Naive B cell (primary cell): ENCODE results near the gene ATP6V0C. TPM values are rescaled to one million over a fixed set of nuclear protein-coding genes. Genes with fewer than 3 reads are reported as not detected.
"Not testable (repeated sequence)": the region's sequence is repeated elsewhere in the genome, so short reads cannot be mapped to it uniquely, and the experiment has no call there.

ENCODE experiments used
- ATAC-seq, 2 donors: fragments of 150-1000 bp; cut with Tn5 transposase; 2 replicates each; pipeline ENCODE4 v1.10.0; 2021; ENCODE audit warnings: low read depth in 2 of 2, mild to moderate bottlenecking in 2 of 2, moderate library complexity in 2 of 2
- DNase-seq: peaks from one replicate; pipeline ENCODE4 v3.0.0; 2022
- H3K27ac Mint-ChIP-seq, 6 donors: one replicate each; pipeline ENCODE4 v1.8.0; 2020 to 2022; ENCODE audit warnings: mild to moderate bottlenecking in 6 of 6, mixed read lengths in 6 of 6, moderate library complexity in 5 of 6, inconsistent platforms in 2 of 6
- H3K27me3 Mint-ChIP-seq, 3 donors: one replicate each; pipeline ENCODE4 v1.8.0; 2021 to 2022; ENCODE audit warnings: mixed read lengths in 3 of 3, mild to moderate bottlenecking in 1 of 3
- H3K36me3 Mint-ChIP-seq, 2 donors: one replicate each; pipeline ENCODE4 v1.8.0; 2020 to 2022; ENCODE audit warnings: mixed read lengths in 2 of 2, inconsistent platforms in 1 of 2, mild to moderate bottlenecking in 1 of 2
- H3K4me1 Mint-ChIP-seq, 3 donors: one replicate each; pipeline ENCODE4 v1.8.0; 2020 to 2022; ENCODE audit warnings: mixed read lengths in 3 of 3, inconsistent platforms in 1 of 3, mild to moderate bottlenecking in 1 of 3, moderate library complexity in 1 of 3
- H3K4me3 Mint-ChIP-seq, 8 donors: one replicate each; pipeline ENCODE4 v1.8.0; 2020 to 2022; ENCODE audit warnings: mild to moderate bottlenecking in 8 of 8, mixed read lengths in 8 of 8, moderate library complexity in 8 of 8, inconsistent platforms in 2 of 8
- H3K9me3 Mint-ChIP-seq, 7 donors: one replicate each; pipeline ENCODE4 v1.8.0; 2020 to 2022; ENCODE audit warnings: mixed read lengths in 7 of 7, mild to moderate bottlenecking in 5 of 7, inconsistent platforms in 2 of 7, moderate library complexity in 1 of 7
- polyA plus RNA-seq, 6 donors: library from polyadenylated mRNA; unstranded; fragments of 300-500 nt; fragmentation: Illumina TruSeq; gene quantifications; one replicate each; pipeline ENCODE4 v1.2.3, GENCODE V29; 2021; ENCODE audit warnings: low read depth in 6 of 6

Gene ATP6V0C
- polyA plus RNA-seq, 6 donors from 2014 or later, result 75.4 to 114 (median 98.1) TPM

DNA sequence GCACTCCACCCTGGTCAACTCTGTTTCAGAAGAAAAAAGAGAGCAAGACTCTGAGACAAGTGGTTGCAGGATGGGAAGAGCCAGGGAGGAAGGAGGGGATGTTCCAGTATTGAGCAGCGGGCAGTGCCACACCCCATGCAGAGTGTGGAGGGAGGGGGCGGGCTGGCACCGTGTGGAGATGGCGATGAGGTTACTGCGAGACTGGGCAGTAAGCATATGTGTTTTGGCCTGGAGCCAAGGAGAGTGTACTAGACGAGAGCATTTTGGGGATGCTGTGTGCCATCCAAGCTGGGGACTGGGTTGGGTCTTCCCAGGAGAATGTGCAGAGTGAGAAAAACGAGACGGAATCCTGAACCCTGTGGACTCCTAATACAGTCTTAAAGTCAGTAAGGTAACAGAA lies 35.5 kb upstream of the ATP6V0C start:
- H3K4me3 Mint-ChIP-seq, result no peak overlapping the region

GRCh38 chr16:2479996-2480395 lies 33.8 kb upstream of the ATP6V0C start:
- H3K36me3 Mint-ChIP-seq, ATAC-seq, H3K27me3 Mint-ChIP-seq, DNase-seq, H3K9me3 Mint-ChIP-seq, H3K27ac Mint-ChIP-seq: not testable (repeated sequence)
- Mint-ChIP-seq H3K4me1 (peaks cover 18 to 25% (median 20%) of the 10 kb centered on the region in 3 donors), H3K4me3 (peak overlapping the region in 1 of 8 donors; percentile 36)

More for the DNA sequence above, 35.5 kb upstream of the ATP6V0C start:
- peaks cover 19 to 23% (median 22%) of the 10 kb centered on the region in 3 donors for H3K4me1 Mint-ChIP-seq
- peak overlapping the region in 1 of 6 donors; percentile 30 for H3K27ac Mint-ChIP-seq
- peaks cover 0 to 2% (median 1%) of the 10 kb centered on the region in 3 donors for H3K27me3 Mint-ChIP-seq
- H3K9me3 Mint-ChIP-seq, result no peaks in the 10 kb centered on the region
- DNase-seq (no peak), ATAC-seq (no peak)
- no peaks in the 10 kb centered on the region for H3K36me3 Mint-ChIP-seq

- H3K4me1 Mint-ChIP-seq, result peaks cover 18 to 22% (median 20%) of the 10 kb centered on the region in 3 donors
- no peak overlapping the region for H3K27ac Mint-ChIP-seq
- H3K9me3 Mint-ChIP-seq, result no peaks in the 10 kb centered on the region
- no peaks in the 10 kb centered on the region for H3K36me3 Mint-ChIP-seq
- no peak for DNase-seq
- no peak overlapping the region for H3K4me3 Mint-ChIP-seq
- ATAC-seq, result no peak
- H3K27me3 Mint-ChIP-seq, result no peaks in the 10 kb centered on the region
Observed at GRCh38 chr16:2480948-2481347, 32.8 kb upstream of the ATP6V0C start.

GRCh38 chr16:2481676-2482075 lies 32.1 kb upstream of the ATP6V0C start:
- Mint-ChIP-seq H3K27ac (no peak overlapping the region), H3K27me3 (no peaks in the 10 kb centered on the region), H3K4me1 (peaks cover 17 to 24% (median 22%) of the 10 kb centered on the region in 3 donors), H3K36me3 (no peaks in the 10 kb centered on the region), H3K4me3 (no peak overlapping the region), H3K9me3 (no peaks in the 10 kb centered on the region)
- ATAC-seq (no peak), DNase-seq (no peak)

DNA sequence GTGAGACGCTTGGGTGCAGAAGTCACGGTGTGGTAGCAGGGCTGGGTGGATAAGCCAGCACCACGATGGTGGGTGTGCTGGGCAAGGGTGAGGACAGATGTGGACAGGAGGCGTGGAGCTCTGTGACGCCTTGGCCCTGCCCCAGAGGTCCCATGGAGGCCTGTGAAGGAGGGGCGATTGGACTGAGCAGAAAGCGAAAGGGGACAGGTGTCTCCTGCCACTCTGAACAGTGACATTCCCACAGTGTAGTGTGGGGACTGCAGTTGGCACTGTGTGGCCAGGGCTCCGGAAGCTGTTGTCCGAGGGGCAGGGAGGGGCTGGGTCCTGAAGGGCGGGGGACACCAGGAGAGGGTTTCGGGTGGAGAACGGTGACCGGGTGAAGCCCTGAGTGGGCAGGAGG lies 31.5 kb upstream of the ATP6V0C start:
- Mint-ChIP-seq H3K4me3 (no peak overlapping the region), H3K36me3 (no peaks in the 10 kb centered on the region), H3K27ac (no peak overlapping the region), H3K9me3 (no peaks in the 10 kb centered on the region), H3K4me1 (peaks cover 20 to 29% (median 27%) of the 10 kb centered on the region in 3 donors), H3K27me3 (no peaks in the 10 kb centered on the region)
- DNase-seq (no peak), ATAC-seq (no peak)

- ATAC-seq (no peak), DNase-seq (no peak)
- H3K27me3 Mint-ChIP-seq, result no peaks in the 10 kb centered on the region
- no peaks in the 10 kb centered on the region for H3K9me3 Mint-ChIP-seq
- H3K4me3 Mint-ChIP-seq, result no peak overlapping the region
- H3K36me3 Mint-ChIP-seq, result no peaks in the 10 kb centered on the region
- peak overlapping the region in 2 of 6 donors; percentile 60 to 93 for H3K27ac Mint-ChIP-seq
- H3K4me1 Mint-ChIP-seq, result peaks cover 24 to 31% (median 25%) of the 10 kb centered on the region in 3 donors
Observed at GRCh38 chr16:2482708-2483534, 30.8 kb upstream of the ATP6V0C start.

GRCh38 chr16:2483939-2484897 lies 29.5 kb upstream of the ATP6V0C start:
- H3K4me1 Mint-ChIP-seq, result peaks cover 19 to 34% (median 21%) of the 10 kb centered on the region in 3 donors
- DNase-seq (no peak), ATAC-seq (no peak)
- H3K4me3 Mint-ChIP-seq, result peak overlapping the region in 2 of 8 donors; percentile 20 to 50
- no peaks in the 10 kb centered on the region for H3K9me3 Mint-ChIP-seq
- H3K36me3 Mint-ChIP-seq, result no peaks in the 10 kb centered on the region
- H3K27ac Mint-ChIP-seq, result peak overlapping the region in 4 of 6 donors; percentile 30 to 70 (median 41)
- no peaks in the 10 kb centered on the region for H3K27me3 Mint-ChIP-seq

GRCh38 chr16:2484898-2485508 lies 28.7 kb upstream of the ATP6V0C start:
- no peak for DNase-seq
- peaks cover 19 to 34% (median 21%) of the 10 kb centered on the region in 3 donors for H3K4me1 Mint-ChIP-seq
- no peaks in the 10 kb centered on the region for H3K9me3 Mint-ChIP-seq
- no peaks in the 10 kb centered on the region for H3K36me3 Mint-ChIP-seq
- H3K4me3 Mint-ChIP-seq, result peak overlapping the region in 1 of 8 donors; percentile 31
- no peak for ATAC-seq
- peak overlapping the region in 4 of 6 donors; percentile 30 to 76 (median 56) for H3K27ac Mint-ChIP-seq
- H3K27me3 Mint-ChIP-seq, result no peaks in the 10 kb centered on the region

- no peak for ATAC-seq
- DNase-seq, result no peak
- H3K4me1 Mint-ChIP-seq, result peaks cover 19 to 34% (median 21%) of the 10 kb centered on the region in 3 donors
- peak overlapping the region in 1 of 8 donors; percentile 41 for H3K4me3 Mint-ChIP-seq
- H3K27me3 Mint-ChIP-seq, result no peaks in the 10 kb centered on the region
- no peaks in the 10 kb centered on the region for H3K9me3 Mint-ChIP-seq
- peak overlapping the region in 1 of 6 donors; percentile 90 for H3K27ac Mint-ChIP-seq
- H3K36me3 Mint-ChIP-seq, result no peaks in the 10 kb centered on the region
Observed at GRCh38 chr16:2485811-2486507, 27.8 kb upstream of the ATP6V0C start.

GRCh38 chr16:2486645-2487516 lies 26.9 kb upstream of the ATP6V0C start:
- H3K4me3 Mint-ChIP-seq, result peak overlapping the region; percentile 6 to 88 (median 78)
- peak overlapping the region; percentile 90 to 98 (median 96) for H3K27ac Mint-ChIP-seq
- ATAC-seq, result peak; percentile 98 to 99
- peaks cover 19 to 32% (median 21%) of the 10 kb centered on the region in 3 donors for H3K4me1 Mint-ChIP-seq
- peak; percentile 82 for DNase-seq
- H3K27me3 Mint-ChIP-seq, result no peaks in the 10 kb centered on the region
- no peaks in the 10 kb centered on the region for H3K9me3 Mint-ChIP-seq
- no peaks in the 10 kb centered on the region for H3K36me3 Mint-ChIP-seq

- no peaks in the 10 kb centered on the region for H3K36me3 Mint-ChIP-seq
- H3K4me3 Mint-ChIP-seq, result peak overlapping the region; percentile 6 to 88 (median 78)
- H3K4me1 Mint-ChIP-seq, result peaks cover 16 to 28% (median 16%) of the 10 kb centered on the region in 3 donors
- ATAC-seq (no peak), DNase-seq (no peak)
- H3K9me3 Mint-ChIP-seq, result no peaks in the 10 kb centered on the region
- no peaks in the 10 kb centered on the region for H3K27me3 Mint-ChIP-seq
- peak overlapping the region; percentile 90 to 98 (median 96) for H3K27ac Mint-ChIP-seq
Observed at GRCh38 chr16:2487517-2487842, 26.3 kb upstream of the ATP6V0C start.
